IMR-90 (cell line): ENCODE results near the gene FAM3D. TPM values are rescaled to one million over a fixed set of nuclear protein-coding genes. Genes with fewer than 3 reads are reported as not detected.

Experiments
- ATAC-seq: fragments of 200-7000 bp; cut with Tn5 transposase; 2 replicates; pipeline ENCODE4 v1.9.1; 2020; ENCODE audit warnings: low read depth, mild to moderate bottlenecking, moderate library complexity
- BruUV-seq: library from RNA; stranded (reverse); fragments of 400-500 nt; replicated peaks from 2 replicates; lab custom pipeline; 2021; lab: Mats Ljungman, UMichigan
- CTCF ChIA-PET: fragments of 300-600 bp; formaldehyde crosslinking; extraction: SDS; loops from one replicate; lab custom pipeline; 2021; ENCODE audit warnings: antibody characterized with exemption; lab: Yijun Ruan, JAX
- POLR2A ChIA-PET: fragments of 300-600 bp; sonication (Branson Sonifier 250); formaldehyde crosslinking; loops from one replicate; lab custom pipeline; 2022; ENCODE audit warnings: antibody characterized with exemption; ENCODE audit not compliant: unreplicated experiment; lab: Charles Lee
- DNase-seq: peaks from one replicate; pipeline ENCODE4 v3.0.0; 2013
- H2AFZ ChIP-seq: replicated peaks from 2 replicates; pipeline ENCODE3; 2013; ENCODE audit warnings: low read length, mild to moderate bottlenecking; ENCODE audit not compliant: poor library complexity
- H2AK5ac ChIP-seq: 2 replicates; pipeline ENCODE4 v1.6.1; 2013; ENCODE audit warnings: low read depth, low read length, inconsistent platforms
- H2AK9ac ChIP-seq: replicated peaks from 2 replicates; pipeline ENCODE3; 2013; ENCODE audit warnings: mild to moderate bottlenecking, low read depth, low read length, moderate library complexity; ENCODE audit not compliant: poor library complexity
- H2BK120ac ChIP-seq: 2 replicates; pipeline ENCODE4 v1.6.1; 2013; ENCODE audit warnings: low read depth, low read length, inconsistent platforms
- H2BK15ac ChIP-seq: 3 replicates; pipeline ENCODE4 v1.6.1; 2013; ENCODE audit warnings: low read depth, low read length, inconsistent platforms
- H2BK20ac ChIP-seq: 2 replicates; pipeline ENCODE4 v1.6.1; 2013; ENCODE audit warnings: low read depth, mild to moderate bottlenecking, inconsistent platforms, low read length, moderate library complexity
- H2BK5ac ChIP-seq: 2 replicates; pipeline ENCODE4 v1.6.1; 2013; ENCODE audit warnings: mild to moderate bottlenecking, low read depth, low read length, inconsistent platforms; ENCODE audit not compliant: poor library complexity, severe bottlenecking
- H3K14ac ChIP-seq: replicated peaks from 2 replicates; pipeline ENCODE4 v1.6.1; 2013; ENCODE audit warnings: low read depth, low read length, inconsistent platforms
- H3K18ac ChIP-seq: 2 replicates; pipeline ENCODE4 v1.6.1; 2013; ENCODE audit warnings: low read depth, low read length, control low read depth
- H3K23ac ChIP-seq: 2 replicates; pipeline ENCODE4 v1.6.1; 2013; ENCODE audit warnings: low read depth, low read length, inconsistent platforms
- H3K27ac ChIP-seq: 2 replicates; pipeline ENCODE4 v1.5.1; 2013; ENCODE audit warnings: mild to moderate bottlenecking, control low read depth, low read length; ENCODE audit not compliant: insufficient read depth
- H3K27me3 ChIP-seq: 2 replicates; pipeline ENCODE4 v1.6.1; 2013; ENCODE audit warnings: low read length; ENCODE audit not compliant: control insufficient read depth, insufficient read depth
- H3K36me3 ChIP-seq: 2 replicates; pipeline ENCODE4 v1.6.1; 2013; ENCODE audit warnings: low read length, mixed read lengths; ENCODE audit not compliant: control insufficient read depth, insufficient read depth
- H3K4ac ChIP-seq: 2 replicates; pipeline ENCODE4 v1.6.1; 2013; ENCODE audit warnings: low read depth, low read length, inconsistent platforms
- H3K4me1 ChIP-seq: 2 replicates; pipeline ENCODE4 v1.6.1; 2013; ENCODE audit warnings: low read length, mixed read lengths; ENCODE audit not compliant: control insufficient read depth, insufficient read depth
- H3K4me2 ChIP-seq: 2 replicates; pipeline ENCODE4 v1.6.1; 2013; ENCODE audit warnings: low read depth, mild to moderate bottlenecking, control low read depth, low read length, moderate library complexity
- H3K4me3 ChIP-seq: 2 replicates; pipeline ENCODE4 v1.5.1; 2013; ENCODE audit warnings: low read depth, mild to moderate bottlenecking, control low read depth, low read length, moderate library complexity; ENCODE audit not compliant: insufficient read depth
- H3K56ac ChIP-seq: 2 replicates; pipeline ENCODE4 v1.6.1; 2013; ENCODE audit warnings: low read length, inconsistent platforms; ENCODE audit not compliant: insufficient read depth; ENCODE audit errors: extremely low read depth
- H3K79me1 ChIP-seq, 2 experiments: 2 replicates each; pipeline ENCODE4 v1.6.1; 2013; ENCODE audit warnings: low read length in 2 of 2, inconsistent platforms in 1 of 2, low read depth in 1 of 2
- H3K9ac ChIP-seq: 2 replicates; pipeline ENCODE4 v1.6.1; 2013; ENCODE audit warnings: low read depth, low read length, control low read depth
- H3K9me1 ChIP-seq: 2 replicates; pipeline ENCODE4 v1.6.1; 2013; ENCODE audit warnings: low read length, inconsistent platforms; ENCODE audit not compliant: insufficient read depth
- H3K9me3 ChIP-seq: 2 replicates; pipeline ENCODE4 v1.6.1; 2013; ENCODE audit warnings: low read length; ENCODE audit not compliant: control insufficient read depth, insufficient read depth
- H4K20me1 ChIP-seq: 2 replicates; pipeline ENCODE4 v1.6.1; 2013; ENCODE audit warnings: low read length, inconsistent platforms; ENCODE audit not compliant: insufficient read depth
- H4K5ac ChIP-seq: 2 replicates; pipeline ENCODE4 v1.6.1; 2013; ENCODE audit warnings: mild to moderate bottlenecking, low read depth, low read length, control low read depth
- H4K8ac ChIP-seq, 2 experiments: 2 replicates each; pipeline ENCODE4 v1.6.1; 2013; ENCODE audit warnings: low read depth in 2 of 2, low read length in 2 of 2, control low read depth in 1 of 2, inconsistent platforms in 1 of 2
- H4K91ac ChIP-seq: 2 replicates; pipeline ENCODE4 v1.6.1; 2013; ENCODE audit warnings: low read depth, low read length, inconsistent platforms; ENCODE audit not compliant: insufficient read depth
- BHLHE40 ChIP-seq: fragments of 150-350 bp; IDR thresholded peaks from 2 replicates; pipeline ENCODE4 v1.6.1; 2016; ENCODE audit warnings: mild to moderate bottlenecking, low read depth, low read length
- CEBPB ChIP-seq: IDR thresholded peaks from 2 replicates; pipeline ENCODE4 v1.6.1; 2012; ENCODE audit warnings: low read depth, low read length, improper control_type of control experiment
- FOS ChIP-seq: fragments of 150-350 bp; IDR thresholded peaks from 2 replicates; pipeline ENCODE4 v1.6.1; 2016; ENCODE audit warnings: low read depth, low read length
- MAFK ChIP-seq: IDR thresholded peaks from 2 replicates; pipeline ENCODE4 v1.6.1; 2012; ENCODE audit warnings: low read depth, low read length, improper control_type of control experiment
- MAZ ChIP-seq: IDR thresholded peaks from 2 replicates; pipeline ENCODE4 v1.6.1; 2012; ENCODE audit warnings: low read depth, mild to moderate bottlenecking, low read length, improper control_type of control experiment, moderate library complexity, borderline replicate concordance
- MXI1 ChIP-seq: IDR thresholded peaks from 2 replicates; pipeline ENCODE4 v1.6.1; 2012; ENCODE audit warnings: low read depth, mild to moderate bottlenecking, low read length, moderate library complexity, borderline replicate concordance
- NFE2L2 ChIP-seq: fragments of 150-350 bp; IDR thresholded peaks from 2 replicates; pipeline ENCODE4 v1.6.1; 2016; ENCODE audit warnings: low read depth, mild to moderate bottlenecking, low read length
- POLR2A ChIP-seq: IDR thresholded peaks from 2 replicates; pipeline ENCODE4 v1.6.1; 2012; ENCODE audit warnings: mild to moderate bottlenecking, low read depth, low read length
- RAD21 ChIP-seq: IDR thresholded peaks from 2 replicates; pipeline ENCODE4 v1.6.1; 2012; ENCODE audit warnings: low read length, improper control_type of control experiment
- RCOR1 ChIP-seq: IDR thresholded peaks from 2 replicates; pipeline ENCODE4 v1.6.1; 2012; ENCODE audit warnings: mild to moderate bottlenecking, low read length, improper control_type of control experiment; ENCODE audit not compliant: insufficient replicate concordance
- RFX5 ChIP-seq: IDR thresholded peaks from 2 replicates; pipeline ENCODE4 v1.8.0; 2012; ENCODE audit warnings: low read depth, mild to moderate bottlenecking, low read length, moderate library complexity
- SMC3 ChIP-seq: fragments of 150-350 bp; IDR thresholded peaks from 2 replicates; pipeline ENCODE4 v1.6.1; 2016; ENCODE audit warnings: low read depth, mild to moderate bottlenecking, antibody characterized with exemption, low read length, moderate library complexity
- WGBS, 2 experiments: methylation state at CpG; one replicate each; pipeline versions ENCODE4 v1.1.5 to v1.1.7; 2013; ENCODE audit warnings: missing lambda C conversion rate in 2 of 2; ENCODE audit not compliant: insufficient read length in 1 of 2; ENCODE audit errors: extremely low coverage in 2 of 2; 5-methylcytosine and 5-hydroxymethylcytosine counted together
- dilution Hi-C: fragments of 300-500 bp; cut with HindIII; formaldehyde crosslinking; loops from one replicate; pipeline ENCODE4 v1.14.3; 2018; ENCODE audit warnings: low sequenced_read_pairs; ENCODE audit not compliant: unreplicated experiment
- in situ Hi-C: fragments of 300-500 bp; cut with MboI; formaldehyde crosslinking; loops from 3 replicates; pipeline ENCODE4 v1.14.3; 2019; ENCODE audit warnings: low sequenced_read_pairs, inconsistent platforms, mixed read lengths
- intact Hi-C: fragments of 100-400 bp; cut with micrococcal nuclease; formaldehyde crosslinking; loops from 2 replicates; pipeline ENCODE4 v1.10.0; 2022
- polyA plus RNA-seq, 3 experiments: library from polyadenylated mRNA; depleted of rRNA; stranded (reverse); fragments of >200 nt; gene quantifications; 2 replicates each; pipeline ENCODE4 v1.2.3, GENCODE V29; 2012; ENCODE audit warnings: low replicate concordance in 1 of 3
- total RNA-seq: library from RNA; depleted of rRNA; stranded (reverse); fragments of >200 nt; gene quantifications from 2 replicates; pipeline ENCODE4 v1.2.3, GENCODE V29; 2012
- TF ChIP-seq, protein P1 (sequence below): fragments of 150-350 bp; IDR thresholded peaks from 2 replicates; pipeline ENCODE4 v1.6.1; 2016; ENCODE audit warnings: low read depth, mild to moderate bottlenecking, low read length, moderate library complexity, borderline replicate concordance
- TF ChIP-seq, protein P2 (sequence below): fragments of 150-350 bp; IDR thresholded peaks from 2 replicates; pipeline ENCODE4 v1.6.1; 2017; ENCODE audit warnings: mild to moderate bottlenecking, antibody characterized with exemption, low read length, low read depth
- TF ChIP-seq, protein P3 (sequence below): conservative IDR thresholded peaks from 2 replicates; pipeline ENCODE4 v1.5.1; 2012; ENCODE audit warnings: mild to moderate bottlenecking, low read depth, low read length, improper control_type of control experiment

Gene FAM3D
- total and polyA plus RNA-seq, 2 of the 4 experiments (the other 2 are of a cell fraction), result not detected

DNA sequence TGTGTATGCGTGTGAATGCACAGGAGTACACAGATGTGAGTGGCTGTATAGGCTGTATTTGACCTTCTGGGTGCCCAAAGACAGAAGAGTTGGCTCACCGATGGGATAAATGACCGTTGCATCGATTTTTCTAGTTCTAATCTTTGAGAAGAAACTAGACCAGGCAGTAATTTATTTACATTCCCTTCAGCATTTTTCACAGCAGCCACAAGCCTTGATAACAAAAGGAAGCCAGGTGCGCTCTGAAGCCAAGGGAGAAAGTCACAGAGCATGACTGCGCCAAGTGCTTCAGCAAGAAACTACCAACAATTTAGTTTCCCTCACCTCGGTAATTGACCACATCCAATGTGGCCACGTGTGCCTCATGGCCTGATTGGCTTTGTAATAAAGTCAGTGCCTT is 5.9 kb upstream of the FAM3D start:
- no peak for ATAC-seq
- Histone ChIP-seq H3K4me2 (no peak overlapping the region), H3K9me1 (no peaks in the 10 kb centered on the region), H2BK20ac (no peak overlapping the region), H2BK120ac (no peak overlapping the region), H2BK5ac (no peak overlapping the region), H4K91ac (no peak overlapping the region), H2AFZ (no peak overlapping the region), H2AK5ac (no peak overlapping the region), H4K5ac (no peak overlapping the region), H3K4ac (no peak overlapping the region), H3K36me3 (no peaks in the 10 kb centered on the region), H3K27me3 (peaks cover 15% of the 10 kb centered on the region), H3K27ac (no peak overlapping the region), H4K20me1 (no peaks in the 10 kb centered on the region), H3K79me1 (no peaks in the 10 kb centered on the region), H3K4me3 (no peak overlapping the region), H2AK9ac (no peak overlapping the region), H2BK15ac (no peak overlapping the region), H3K23ac (no peak overlapping the region), H3K4me1 (no peaks in the 10 kb centered on the region), H3K18ac (no peak overlapping the region), H3K9ac (no peak overlapping the region), H3K14ac (no peak overlapping the region), H4K8ac (no peak overlapping the region), H3K56ac (no peak overlapping the region), H3K9me3 (no peaks in the 10 kb centered on the region)
- CTCF ChIA-PET, result no interaction called here
- TF ChIP-seq MAZ (no peak), POLR2A (no peak), MAFK (no peak), NFE2L2 (no peak), FOS (no peak), RCOR1 (no peak), BHLHE40 (no peak), MXI1 (no peak), RFX5 (no peak), CEBPB (no peak), RAD21 (no peak), SMC3 (no peak)
- TF ChIP-seq, protein P1, sequence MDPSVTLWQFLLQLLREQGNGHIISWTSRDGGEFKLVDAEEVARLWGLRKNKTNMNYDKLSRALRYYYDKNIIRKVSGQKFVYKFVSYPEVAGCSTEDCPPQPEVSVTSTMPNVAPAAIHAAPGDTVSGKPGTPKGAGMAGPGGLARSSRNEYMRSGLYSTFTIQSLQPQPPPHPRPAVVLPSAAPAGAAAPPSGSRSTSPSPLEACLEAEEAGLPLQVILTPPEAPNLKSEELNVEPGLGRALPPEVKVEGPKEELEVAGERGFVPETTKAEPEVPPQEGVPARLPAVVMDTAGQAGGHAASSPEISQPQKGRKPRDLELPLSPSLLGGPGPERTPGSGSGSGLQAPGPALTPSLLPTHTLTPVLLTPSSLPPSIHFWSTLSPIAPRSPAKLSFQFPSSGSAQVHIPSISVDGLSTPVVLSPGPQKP, result no peak
- TF ChIP-seq, protein P2, sequence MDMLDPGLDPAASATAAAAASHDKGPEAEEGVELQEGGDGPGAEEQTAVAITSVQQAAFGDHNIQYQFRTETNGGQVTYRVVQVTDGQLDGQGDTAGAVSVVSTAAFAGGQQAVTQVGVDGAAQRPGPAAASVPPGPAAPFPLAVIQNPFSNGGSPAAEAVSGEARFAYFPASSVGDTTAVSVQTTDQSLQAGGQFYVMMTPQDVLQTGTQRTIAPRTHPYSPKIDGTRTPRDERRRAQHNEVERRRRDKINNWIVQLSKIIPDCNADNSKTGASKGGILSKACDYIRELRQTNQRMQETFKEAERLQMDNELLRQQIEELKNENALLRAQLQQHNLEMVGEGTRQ, result no peak
- TF ChIP-seq, protein P3, sequence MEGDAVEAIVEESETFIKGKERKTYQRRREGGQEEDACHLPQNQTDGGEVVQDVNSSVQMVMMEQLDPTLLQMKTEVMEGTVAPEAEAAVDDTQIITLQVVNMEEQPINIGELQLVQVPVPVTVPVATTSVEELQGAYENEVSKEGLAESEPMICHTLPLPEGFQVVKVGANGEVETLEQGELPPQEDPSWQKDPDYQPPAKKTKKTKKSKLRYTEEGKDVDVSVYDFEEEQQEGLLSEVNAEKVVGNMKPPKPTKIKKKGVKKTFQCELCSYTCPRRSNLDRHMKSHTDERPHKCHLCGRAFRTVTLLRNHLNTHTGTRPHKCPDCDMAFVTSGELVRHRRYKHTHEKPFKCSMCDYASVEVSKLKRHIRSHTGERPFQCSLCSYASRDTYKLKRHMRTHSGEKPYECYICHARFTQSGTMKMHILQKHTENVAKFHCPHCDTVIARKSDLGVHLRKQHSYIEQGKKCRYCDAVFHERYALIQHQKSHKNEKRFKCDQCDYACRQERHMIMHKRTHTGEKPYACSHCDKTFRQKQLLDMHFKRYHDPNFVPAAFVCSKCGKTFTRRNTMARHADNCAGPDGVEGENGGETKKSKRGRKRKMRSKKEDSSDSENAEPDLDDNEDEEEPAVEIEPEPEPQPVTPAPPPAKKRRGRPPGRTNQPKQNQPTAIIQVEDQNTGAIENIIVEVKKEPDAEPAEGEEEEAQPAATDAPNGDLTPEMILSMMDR, result no peak
- intact Hi-C loops (no loop called here), in situ Hi-C loops (no loop called here), dilution Hi-C loops (no loop called here)
- POLR2A ChIA-PET, result no interaction called here
- 56% methylated on average over 3 of the region's 8 CpGs; no CpG with 5 or more reads in 1 of the 2 experiments for WGBS, 2 experiments
- DNase-seq, result no peak
- no TSS peak for BruUV-seq
